GM23338 (cell line): ENCODE measurements around the gene ADIRF.

Experiments used
- CREB1 ChIP-seq: fragments of 250-450 bp; sonication (Bioruptor Pico); IDR thresholded peaks from 2 replicates; pipeline ENCODE4 v1.5.0; 2020; ENCODE audit warnings: low read depth, mild to moderate bottlenecking, moderate library complexity
- CTCF ChIP-seq, 2 experiments: fragments of 200-600 bp in 1 of 2; sonication (generic) in 1 of 2; conservative IDR thresholded peaks; 2 replicates each; pipeline versions ENCODE4 v1.5.1 to v1.6.1; 2016 to 2017; ENCODE audit warnings: antibody characterized with exemption in 2 of 2, low read depth in 2 of 2, mild to moderate bottlenecking in 2 of 2, moderate library complexity in 1 of 2
- EZH2 ChIP-seq: fragments of 200-600 bp; sonication (generic); IDR thresholded peaks from one replicate; pipeline ENCODE4 v1.8.0; 2017; ENCODE audit warnings: antibody characterized with exemption, mild to moderate bottlenecking, low read depth; ENCODE audit not compliant: unreplicated experiment
- EZH2phosphoT487 ChIP-seq: fragments of 200-600 bp; sonication (generic); IDR thresholded peaks from one replicate; pipeline ENCODE4 v1.8.1; 2018; ENCODE audit warnings: antibody characterized with exemption; ENCODE audit not compliant: unreplicated experiment
- JUNB ChIP-seq: IDR thresholded peaks from one replicate; pipeline ENCODE4 v1.6.1; 2016; ENCODE audit warnings: antibody characterized with exemption; ENCODE audit not compliant: unreplicated experiment
- NANOG ChIP-seq: IDR thresholded peaks from 2 replicates; pipeline ENCODE4 v1.6.1; 2016; ENCODE audit warnings: antibody characterized with exemption, borderline replicate concordance
- POLR2AphosphoS5 ChIP-seq: IDR thresholded peaks from 2 replicates; pipeline ENCODE4 v1.6.1; 2016; ENCODE audit warnings: antibody characterized with exemption, low read depth
- ZNF114 ChIP-seq: fragments of 250-450 bp; sonication (Bioruptor Pico); IDR thresholded peaks from 2 replicates; pipeline ENCODE4 v1.5.0; 2020; ENCODE audit warnings: mild to moderate bottlenecking, moderate library complexity
- ZNF331 ChIP-seq: fragments of 250-450 bp; sonication (Bioruptor Pico); IDR thresholded peaks from 2 replicates; pipeline ENCODE4 v1.5.0; 2020; ENCODE audit warnings: low read depth, mild to moderate bottlenecking, moderate library complexity
- TF ChIP-seq, protein P1 (sequence below): IDR thresholded peaks from one replicate; pipeline ENCODE4 v1.6.1; 2018; ENCODE audit warnings: antibody characterized with exemption; ENCODE audit not compliant: unreplicated experiment
- TF ChIP-seq, protein P2 (sequence below): fragments of 250-450 bp; sonication (Bioruptor Pico); IDR thresholded peaks from 2 replicates; pipeline ENCODE4 v1.5.0; 2020; ENCODE audit warnings: mild to moderate bottlenecking, moderate library complexity

DNA sequence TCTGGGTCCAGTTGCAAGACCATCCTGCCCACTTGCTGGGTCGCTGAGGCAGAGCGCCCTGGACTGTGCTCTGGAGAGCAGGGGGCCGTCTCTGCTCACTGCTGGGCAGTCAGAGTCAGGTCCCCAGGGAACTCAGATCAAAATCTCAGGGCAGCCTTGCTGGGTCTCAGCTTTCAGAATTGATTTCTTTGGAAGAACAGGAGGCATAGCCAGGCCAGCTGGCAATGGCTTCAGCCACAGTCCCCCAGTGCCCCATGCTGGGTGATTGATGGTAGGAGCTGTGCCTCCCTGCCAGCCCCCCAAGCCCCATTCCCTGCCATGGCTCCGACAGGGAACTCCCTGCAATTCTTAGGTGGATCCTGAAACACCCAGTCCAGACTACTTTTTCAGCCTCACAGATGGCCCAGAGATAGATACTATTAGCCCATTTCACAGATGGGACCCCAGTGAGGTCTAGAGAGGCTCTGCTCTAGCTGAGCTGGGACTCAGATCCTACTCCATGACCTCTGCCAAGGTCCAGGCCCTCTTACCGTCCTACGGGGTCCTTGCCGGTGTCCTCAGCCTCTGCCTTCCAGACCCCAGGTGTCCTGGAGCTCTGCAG is 11.3 kb upstream of the ADIRF start:
- TF ChIP-seq EZH2phosphoT487 (no peak), CTCF (conservative IDR thresholded peaks at IDR 0.05; ENCODE audit: low read depth in 2 of 2) (no peak), EZH2 (no peak), POLR2AphosphoS5 (no peak), CREB1 (CRISPR knock-in tag) (no peak), ZNF331 (CRISPR knock-in tag) (no peak), NANOG (no peak), JUNB (no peak), ZNF114 (CRISPR knock-in tag) (no peak)
- TF ChIP-seq, protein P1, sequence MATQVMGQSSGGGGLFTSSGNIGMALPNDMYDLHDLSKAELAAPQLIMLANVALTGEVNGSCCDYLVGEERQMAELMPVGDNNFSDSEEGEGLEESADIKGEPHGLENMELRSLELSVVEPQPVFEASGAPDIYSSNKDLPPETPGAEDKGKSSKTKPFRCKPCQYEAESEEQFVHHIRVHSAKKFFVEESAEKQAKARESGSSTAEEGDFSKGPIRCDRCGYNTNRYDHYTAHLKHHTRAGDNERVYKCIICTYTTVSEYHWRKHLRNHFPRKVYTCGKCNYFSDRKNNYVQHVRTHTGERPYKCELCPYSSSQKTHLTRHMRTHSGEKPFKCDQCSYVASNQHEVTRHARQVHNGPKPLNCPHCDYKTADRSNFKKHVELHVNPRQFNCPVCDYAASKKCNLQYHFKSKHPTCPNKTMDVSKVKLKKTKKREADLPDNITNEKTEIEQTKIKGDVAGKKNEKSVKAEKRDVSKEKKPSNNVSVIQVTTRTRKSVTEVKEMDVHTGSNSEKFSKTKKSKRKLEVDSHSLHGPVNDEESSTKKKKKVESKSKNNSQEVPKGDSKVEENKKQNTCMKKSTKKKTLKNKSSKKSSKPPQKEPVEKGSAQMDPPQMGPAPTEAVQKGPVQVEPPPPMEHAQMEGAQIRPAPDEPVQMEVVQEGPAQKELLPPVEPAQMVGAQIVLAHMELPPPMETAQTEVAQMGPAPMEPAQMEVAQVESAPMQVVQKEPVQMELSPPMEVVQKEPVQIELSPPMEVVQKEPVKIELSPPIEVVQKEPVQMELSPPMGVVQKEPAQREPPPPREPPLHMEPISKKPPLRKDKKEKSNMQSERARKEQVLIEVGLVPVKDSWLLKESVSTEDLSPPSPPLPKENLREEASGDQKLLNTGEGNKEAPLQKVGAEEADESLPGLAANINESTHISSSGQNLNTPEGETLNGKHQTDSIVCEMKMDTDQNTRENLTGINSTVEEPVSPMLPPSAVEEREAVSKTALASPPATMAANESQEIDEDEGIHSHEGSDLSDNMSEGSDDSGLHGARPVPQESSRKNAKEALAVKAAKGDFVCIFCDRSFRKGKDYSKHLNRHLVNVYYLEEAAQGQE, result no peak
- TF ChIP-seq, protein P2, sequence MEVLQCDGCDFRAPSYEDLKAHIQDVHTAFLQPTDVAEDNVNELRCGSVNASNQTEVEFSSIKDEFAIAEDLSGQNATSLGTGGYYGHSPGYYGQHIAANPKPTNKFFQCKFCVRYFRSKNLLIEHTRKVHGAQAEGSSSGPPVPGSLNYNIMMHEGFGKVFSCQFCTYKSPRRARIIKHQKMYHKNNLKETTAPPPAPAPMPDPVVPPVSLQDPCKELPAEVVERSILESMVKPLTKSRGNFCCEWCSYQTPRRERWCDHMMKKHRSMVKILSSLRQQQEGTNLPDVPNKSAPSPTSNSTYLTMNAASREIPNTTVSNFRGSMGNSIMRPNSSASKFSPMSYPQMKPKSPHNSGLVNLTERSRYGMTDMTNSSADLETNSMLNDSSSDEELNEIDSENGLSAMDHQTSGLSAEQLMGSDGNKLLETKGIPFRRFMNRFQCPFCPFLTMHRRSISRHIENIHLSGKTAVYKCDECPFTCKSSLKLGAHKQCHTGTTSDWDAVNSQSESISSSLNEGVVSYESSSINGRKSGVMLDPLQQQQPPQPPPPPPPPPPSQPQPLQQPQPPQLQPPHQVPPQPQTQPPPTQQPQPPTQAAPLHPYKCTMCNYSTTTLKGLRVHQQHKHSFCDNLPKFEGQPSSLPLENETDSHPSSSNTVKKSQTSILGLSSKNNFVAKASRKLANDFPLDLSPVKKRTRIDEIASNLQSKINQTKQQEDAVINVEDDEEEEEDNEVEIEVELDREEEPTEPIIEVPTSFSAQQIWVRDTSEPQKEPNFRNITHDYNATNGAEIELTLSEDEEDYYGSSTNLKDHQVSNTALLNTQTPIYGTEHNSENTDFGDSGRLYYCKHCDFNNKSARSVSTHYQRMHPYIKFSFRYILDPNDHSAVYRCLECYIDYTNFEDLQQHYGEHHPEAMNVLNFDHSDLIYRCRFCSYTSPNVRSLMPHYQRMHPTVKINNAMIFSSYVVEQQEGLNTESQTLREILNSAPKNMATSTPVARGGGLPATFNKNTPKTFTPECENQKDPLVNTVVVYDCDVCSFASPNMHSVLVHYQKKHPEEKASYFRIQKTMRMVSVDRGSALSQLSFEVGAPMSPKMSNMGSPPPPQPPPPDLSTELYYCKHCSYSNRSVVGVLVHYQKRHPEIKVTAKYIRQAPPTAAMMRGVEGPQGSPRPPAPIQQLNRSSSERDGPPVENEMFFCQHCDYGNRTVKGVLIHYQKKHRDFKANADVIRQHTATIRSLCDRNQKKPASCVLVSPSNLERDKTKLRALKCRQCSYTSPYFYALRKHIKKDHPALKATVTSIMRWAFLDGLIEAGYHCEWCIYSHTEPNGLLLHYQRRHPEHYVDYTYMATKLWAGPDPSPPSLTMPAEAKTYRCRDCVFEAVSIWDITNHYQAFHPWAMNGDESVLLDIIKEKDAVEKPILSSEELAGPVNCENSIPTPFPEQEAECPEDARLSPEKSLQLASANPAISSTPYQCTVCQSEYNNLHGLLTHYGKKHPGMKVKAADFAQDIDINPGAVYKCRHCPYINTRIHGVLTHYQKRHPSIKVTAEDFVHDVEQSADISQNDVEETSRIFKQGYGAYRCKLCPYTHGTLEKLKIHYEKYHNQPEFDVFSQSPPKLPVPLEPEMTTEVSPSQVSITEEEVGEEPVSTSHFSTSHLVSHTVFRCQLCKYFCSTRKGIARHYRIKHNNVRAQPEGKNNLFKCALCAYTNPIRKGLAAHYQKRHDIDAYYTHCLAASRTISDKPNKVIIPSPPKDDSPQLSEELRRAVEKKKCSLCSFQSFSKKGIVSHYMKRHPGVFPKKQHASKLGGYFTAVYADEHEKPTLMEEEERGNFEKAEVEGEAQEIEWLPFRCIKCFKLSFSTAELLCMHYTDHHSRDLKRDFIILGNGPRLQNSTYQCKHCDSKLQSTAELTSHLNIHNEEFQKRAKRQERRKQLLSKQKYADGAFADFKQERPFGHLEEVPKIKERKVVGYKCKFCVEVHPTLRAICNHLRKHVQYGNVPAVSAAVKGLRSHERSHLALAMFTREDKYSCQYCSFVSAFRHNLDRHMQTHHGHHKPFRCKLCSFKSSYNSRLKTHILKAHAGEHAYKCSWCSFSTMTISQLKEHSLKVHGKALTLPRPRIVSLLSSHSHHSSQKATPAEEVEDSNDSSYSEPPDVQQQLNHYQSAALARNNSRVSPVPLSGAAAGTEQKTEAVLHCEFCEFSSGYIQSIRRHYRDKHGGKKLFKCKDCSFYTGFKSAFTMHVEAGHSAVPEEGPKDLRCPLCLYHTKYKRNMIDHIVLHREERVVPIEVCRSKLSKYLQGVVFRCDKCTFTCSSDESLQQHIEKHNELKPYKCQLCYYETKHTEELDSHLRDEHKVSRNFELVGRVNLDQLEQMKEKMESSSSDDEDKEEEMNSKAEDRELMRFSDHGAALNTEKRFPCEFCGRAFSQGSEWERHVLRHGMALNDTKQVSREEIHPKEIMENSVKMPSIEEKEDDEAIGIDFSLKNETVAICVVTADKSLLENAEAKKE (CRISPR knock-in tag), result no peak
